Mammary epithelial cell (primary cell): ENCODE results near the gene RBMS3.

Experiments used
- EZH2 ChIP-seq: IDR thresholded peaks from 2 replicates; pipeline ENCODE4 v1.6.1; 2012; ENCODE audit warnings: low read length, inconsistent platforms, borderline replicate concordance
- TF ChIP-seq, protein P1 (sequence below), 2 donors: IDR thresholded peaks in 1 of 2; conservative IDR thresholded peaks in 1 of 2; 2 replicates each; pipeline ENCODE4 v1.5.1; 2011 to 2012; ENCODE audit warnings: inconsistent platforms in 2 of 2, low read length in 2 of 2, mild to moderate bottlenecking in 2 of 2, control low read depth in 1 of 2, low read depth in 1 of 2; ENCODE audit not compliant: insufficient read depth in 1 of 2; ENCODE audit errors: extremely low read depth in 1 of 2

DNA sequence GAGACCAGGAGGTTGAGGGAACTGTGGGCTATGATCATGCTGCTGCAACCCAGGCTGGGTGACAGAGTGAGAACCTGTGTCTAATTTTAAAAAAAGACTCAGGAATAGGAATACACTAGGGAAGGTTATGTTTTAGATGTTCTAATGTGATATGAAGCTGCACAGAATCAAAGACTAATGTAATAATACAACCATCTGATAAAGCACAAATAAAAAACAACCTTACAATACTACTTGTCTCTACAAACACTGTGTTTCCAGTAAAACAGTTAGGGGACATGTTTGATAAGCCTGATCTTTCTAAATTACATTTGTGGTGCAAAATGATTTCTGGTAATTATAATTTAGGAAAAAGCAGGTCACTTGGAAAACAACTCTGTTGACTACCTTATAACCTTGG is 56.7 kb downstream of the RBMS3 start:
- TF ChIP-seq, protein P1, sequence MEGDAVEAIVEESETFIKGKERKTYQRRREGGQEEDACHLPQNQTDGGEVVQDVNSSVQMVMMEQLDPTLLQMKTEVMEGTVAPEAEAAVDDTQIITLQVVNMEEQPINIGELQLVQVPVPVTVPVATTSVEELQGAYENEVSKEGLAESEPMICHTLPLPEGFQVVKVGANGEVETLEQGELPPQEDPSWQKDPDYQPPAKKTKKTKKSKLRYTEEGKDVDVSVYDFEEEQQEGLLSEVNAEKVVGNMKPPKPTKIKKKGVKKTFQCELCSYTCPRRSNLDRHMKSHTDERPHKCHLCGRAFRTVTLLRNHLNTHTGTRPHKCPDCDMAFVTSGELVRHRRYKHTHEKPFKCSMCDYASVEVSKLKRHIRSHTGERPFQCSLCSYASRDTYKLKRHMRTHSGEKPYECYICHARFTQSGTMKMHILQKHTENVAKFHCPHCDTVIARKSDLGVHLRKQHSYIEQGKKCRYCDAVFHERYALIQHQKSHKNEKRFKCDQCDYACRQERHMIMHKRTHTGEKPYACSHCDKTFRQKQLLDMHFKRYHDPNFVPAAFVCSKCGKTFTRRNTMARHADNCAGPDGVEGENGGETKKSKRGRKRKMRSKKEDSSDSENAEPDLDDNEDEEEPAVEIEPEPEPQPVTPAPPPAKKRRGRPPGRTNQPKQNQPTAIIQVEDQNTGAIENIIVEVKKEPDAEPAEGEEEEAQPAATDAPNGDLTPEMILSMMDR (conservative IDR thresholded peaks at IDR 0.05 in 1 of 2, IDR thresholded peaks at IDR 0.05 in 1 of 2; ENCODE audit: extremely low read depth in 1 of 2, insufficient read depth in 1 of 2, low read depth in 1 of 2, low read length in 2 of 2): no peak
- TF ChIP-seq EZH2: no peak
